ENCODE measurements around the gene SNUPN.

DNA sequence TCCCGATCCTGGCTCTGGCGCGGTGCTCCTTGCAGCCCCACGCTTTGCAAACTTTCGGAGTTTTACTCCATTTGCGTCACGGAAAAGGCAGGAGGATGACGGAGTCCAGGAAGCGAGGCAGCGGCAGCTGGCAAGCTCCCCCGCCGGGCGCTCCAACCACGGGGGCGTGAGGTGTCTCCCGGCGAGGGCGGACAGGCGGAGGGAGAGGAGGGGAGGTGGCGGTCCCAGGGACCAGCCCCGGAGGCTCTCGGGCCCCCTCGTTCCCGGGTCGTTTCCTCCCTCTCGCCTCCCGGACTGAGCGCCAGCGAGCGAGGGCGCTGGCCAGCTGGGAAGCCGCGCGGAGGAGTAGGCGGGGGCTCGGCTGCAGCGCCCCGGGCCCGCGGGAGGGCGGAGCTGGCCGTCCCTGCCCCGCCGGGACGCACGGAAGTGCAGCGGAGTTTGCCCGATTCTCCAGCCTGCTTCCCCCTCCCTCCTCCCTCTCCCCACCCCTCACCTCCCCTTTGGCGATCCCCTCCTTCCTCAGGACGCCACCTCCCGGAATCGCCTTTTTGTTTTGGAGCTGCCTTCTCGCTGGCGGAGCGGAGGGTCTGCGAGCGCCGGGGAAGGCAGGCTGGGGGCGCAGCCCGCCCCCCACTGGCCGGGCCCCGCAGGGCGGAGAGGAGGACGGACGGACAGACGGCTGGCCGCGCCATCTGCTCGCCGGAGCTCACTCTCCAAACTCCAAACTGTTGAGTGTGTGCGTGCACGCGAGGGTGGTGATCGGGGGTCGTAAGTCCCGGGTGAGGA lies 22.0 kb upstream of the SNUPN start, which contains the start of gene SNX33:
- TF ChIP-seq POLR2A (IDR thresholded peaks at IDR 0.05) (peak in 1 of 4 donors; percentile 33), CTCF (IDR thresholded peaks at IDR 0.05) (peak in 5 of 7 experiments; percentile 23 to 57 (median 47))
